ENCODE measurements around the gene F13B.
A peak's percentile ranks its signal among the peaks of the same experiment; 100 is the strongest.
"Not testable (repeated sequence)": the region's sequence is repeated elsewhere in the genome, so short reads cannot be mapped to it uniquely, and the experiment has no call there.

Gene F13B

DNA sequence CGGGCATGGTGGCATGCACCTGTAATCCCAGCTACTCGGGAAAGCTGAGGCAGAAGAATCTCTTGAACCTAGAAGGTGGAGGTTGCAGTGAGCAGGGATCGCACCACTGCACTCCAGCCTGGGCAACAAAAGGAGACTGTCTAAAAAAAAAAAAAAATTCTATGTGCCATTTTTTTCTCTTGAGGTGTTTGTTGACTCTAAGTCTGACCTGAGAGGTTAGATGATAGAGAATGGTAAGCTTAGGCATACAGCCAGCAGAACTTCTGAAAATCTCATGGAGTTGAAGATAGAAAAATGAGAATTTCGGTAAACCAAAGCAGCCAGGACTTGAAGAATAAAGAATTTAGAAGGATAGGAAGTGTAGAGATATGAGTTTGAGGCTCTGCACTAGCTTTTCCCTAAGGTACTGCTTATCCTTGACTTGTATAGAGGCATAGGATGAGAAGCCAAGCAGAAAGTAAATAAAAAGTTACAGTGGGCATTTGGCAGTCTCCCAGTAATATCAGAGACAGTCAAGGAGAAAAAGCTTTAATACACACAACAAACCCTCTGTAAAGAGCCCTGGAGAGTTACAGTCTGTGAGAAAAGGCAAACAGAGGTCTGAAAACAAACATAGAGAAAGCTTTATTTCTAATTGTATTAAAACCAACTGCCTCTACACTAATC lies 24.3 kb downstream of the F13B start:
- no peak overlapping the region for H3K9ac ChIP-seq
- peaks cover 17% of the 10 kb centered on the region for H3K4me1 ChIP-seq (ENCODE audit: low read depth, poor library complexity, severe bottlenecking)
- H4K20me1 ChIP-seq (ENCODE audit: insufficient read depth), result no peaks in the 10 kb centered on the region
- H3K79me2 ChIP-seq (ENCODE audit: insufficient read depth, low read depth), result no peaks in the 10 kb centered on the region
- no peak for TF ChIP-seq CTCF (conservative IDR thresholded peaks at IDR 0.05; ENCODE audit: low read depth, low read length)
- H2AFZ ChIP-seq (ENCODE audit: low read depth), result no peak overlapping the region
- no peaks in the 10 kb centered on the region for H3K36me3 ChIP-seq (ENCODE audit: insufficient read depth)
- no peak overlapping the region for H3K4me2 ChIP-seq
- no peak overlapping the region for H3K27ac ChIP-seq
- no peak overlapping the region for H3K4me3 ChIP-seq (IDR thresholded peaks at IDR 0.05; ENCODE audit: insufficient read depth, low read depth, low read length)
- H3K27me3 ChIP-seq (ENCODE audit: insufficient read depth, low read depth), result no peaks in the 10 kb centered on the region

DNA sequence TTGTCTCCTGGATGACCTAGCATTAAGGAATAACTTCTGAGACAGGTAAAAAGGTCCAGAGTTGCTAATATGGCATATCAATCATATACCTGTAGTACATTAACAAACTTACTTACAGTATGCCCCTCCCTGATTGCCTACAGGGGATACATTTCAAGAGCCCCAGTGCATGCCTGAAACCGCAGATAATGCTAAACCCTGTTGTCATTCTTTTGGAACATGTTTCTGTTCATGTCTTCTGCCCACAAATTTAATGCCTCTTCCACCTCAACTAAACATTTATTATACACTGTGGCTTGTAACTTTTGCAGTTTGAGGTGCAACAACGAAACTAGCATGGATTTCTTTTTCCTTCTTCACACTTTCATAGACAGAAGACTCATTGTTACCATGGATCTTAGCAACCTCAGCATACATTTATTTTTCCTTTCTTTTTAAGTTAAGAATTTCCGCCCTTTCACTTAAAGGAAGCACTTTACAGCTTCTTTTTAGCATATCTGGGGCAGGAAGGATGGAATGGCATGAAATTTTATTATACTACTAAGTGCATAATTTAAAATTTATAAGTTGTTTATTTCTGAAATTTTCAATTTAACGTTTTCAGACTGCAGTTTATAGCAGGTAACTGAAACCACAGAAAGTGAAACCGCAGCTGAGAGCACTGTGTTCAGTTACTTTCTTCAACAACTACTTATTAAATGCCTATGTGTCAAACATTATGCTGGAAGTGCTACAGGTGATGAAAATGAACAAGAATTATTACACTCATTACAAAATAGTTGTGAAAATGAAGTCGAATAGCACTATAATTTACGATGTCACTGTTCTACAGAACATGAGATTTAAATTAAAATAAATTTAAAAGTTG lies 25.3 kb downstream of the F13B start:
- H3K9ac ChIP-seq, result no peak overlapping the region
- H3K4me2 ChIP-seq, result peak overlapping the region; percentile 30
- H3K27ac ChIP-seq, result no peak overlapping the region
- TF ChIP-seq CTCF (conservative IDR thresholded peaks at IDR 0.05; ENCODE audit: low read depth, low read length), result no peak
- H4K20me1 ChIP-seq (ENCODE audit: insufficient read depth), result no peaks in the 10 kb centered on the region
- no peak overlapping the region for H2AFZ ChIP-seq (ENCODE audit: low read depth)
- H3K79me2 ChIP-seq (ENCODE audit: insufficient read depth, low read depth), result no peaks in the 10 kb centered on the region
- no peaks in the 10 kb centered on the region for H3K27me3 ChIP-seq (ENCODE audit: insufficient read depth, low read depth)
- peaks cover 17% of the 10 kb centered on the region for H3K4me1 ChIP-seq (ENCODE audit: low read depth, poor library complexity, severe bottlenecking)
- no peak overlapping the region for H3K4me3 ChIP-seq (IDR thresholded peaks at IDR 0.05; ENCODE audit: insufficient read depth, low read depth, low read length)
- H3K36me3 ChIP-seq (ENCODE audit: insufficient read depth), result no peaks in the 10 kb centered on the region

DNA sequence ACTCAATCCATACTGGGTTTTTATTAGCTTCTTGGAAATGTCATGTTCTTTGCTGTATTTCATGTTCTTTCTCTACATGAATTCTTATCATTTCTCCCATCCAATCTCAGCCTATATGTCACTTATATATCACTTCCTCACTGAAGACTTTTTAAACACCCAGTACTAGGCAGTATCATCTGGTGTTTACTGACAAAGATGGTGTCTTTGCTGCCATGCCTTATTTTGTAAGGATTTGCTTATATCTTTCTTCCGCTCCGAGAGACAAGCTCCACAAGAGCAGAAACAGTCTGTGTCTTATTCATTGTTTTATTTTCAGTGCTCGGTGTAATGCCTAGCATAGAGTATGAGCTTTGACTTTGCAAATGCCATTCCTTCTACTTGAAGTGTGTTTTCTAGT lies 30.2 kb downstream of the F13B start:
- H3K79me2 ChIP-seq (ENCODE audit: insufficient read depth, low read depth), result no peaks in the 10 kb centered on the region
- H2AFZ ChIP-seq (ENCODE audit: low read depth), result no peak overlapping the region
- H3K4me2 ChIP-seq, result no peak overlapping the region
- no peak for TF ChIP-seq CTCF (conservative IDR thresholded peaks at IDR 0.05; ENCODE audit: low read depth, low read length)
- no peaks in the 10 kb centered on the region for H3K27me3 ChIP-seq (ENCODE audit: insufficient read depth, low read depth)
- H3K9ac ChIP-seq, result no peak overlapping the region
- H3K4me3 ChIP-seq (IDR thresholded peaks at IDR 0.05; ENCODE audit: insufficient read depth, low read depth, low read length), result no peak overlapping the region
- no peak overlapping the region for H3K27ac ChIP-seq
- H3K36me3 ChIP-seq (ENCODE audit: insufficient read depth), result no peaks in the 10 kb centered on the region
- no peaks in the 10 kb centered on the region for H4K20me1 ChIP-seq (ENCODE audit: insufficient read depth)
- H3K4me1 ChIP-seq (ENCODE audit: low read depth, poor library complexity, severe bottlenecking), result peaks cover 12% of the 10 kb centered on the region

- H3K4me3 ChIP-seq (IDR thresholded peaks at IDR 0.05; ENCODE audit: insufficient read depth, low read depth, low read length); H3K4me2 ChIP-seq; H3K27me3 ChIP-seq (ENCODE audit: insufficient read depth, low read depth); H4K20me1 ChIP-seq (ENCODE audit: insufficient read depth); H3K79me2 ChIP-seq (ENCODE audit: insufficient read depth, low read depth); H3K27ac ChIP-seq; H3K4me1 ChIP-seq (ENCODE audit: low read depth, poor library complexity, severe bottlenecking); H3K9ac ChIP-seq; H2AFZ ChIP-seq (ENCODE audit: low read depth); H3K36me3 ChIP-seq (ENCODE audit: insufficient read depth): not testable (repeated sequence)
These were observed 32.3 kb downstream of the F13B start for GRCh38 chr1:197034631-197035339.
